Activated T-helper 9 cell treated with anti-CD3 and anti-CD28 coated beads, Interleukin-2, amount 50 U/mL, for 16 hours (primary cell): ENCODE measurements around the gene PNPLA8.
"Not testable (repeated sequence)": the region's sequence is repeated elsewhere in the genome, so short reads cannot be mapped to it uniquely, and the experiment has no call there.

ENCODE experiments used
- DNase-seq: peaks from one replicate; pipeline ENCODE4 v3.0.0-alpha.2; 2020; ENCODE audit warnings: low read depth

The PNPLA8 gene, protein sequence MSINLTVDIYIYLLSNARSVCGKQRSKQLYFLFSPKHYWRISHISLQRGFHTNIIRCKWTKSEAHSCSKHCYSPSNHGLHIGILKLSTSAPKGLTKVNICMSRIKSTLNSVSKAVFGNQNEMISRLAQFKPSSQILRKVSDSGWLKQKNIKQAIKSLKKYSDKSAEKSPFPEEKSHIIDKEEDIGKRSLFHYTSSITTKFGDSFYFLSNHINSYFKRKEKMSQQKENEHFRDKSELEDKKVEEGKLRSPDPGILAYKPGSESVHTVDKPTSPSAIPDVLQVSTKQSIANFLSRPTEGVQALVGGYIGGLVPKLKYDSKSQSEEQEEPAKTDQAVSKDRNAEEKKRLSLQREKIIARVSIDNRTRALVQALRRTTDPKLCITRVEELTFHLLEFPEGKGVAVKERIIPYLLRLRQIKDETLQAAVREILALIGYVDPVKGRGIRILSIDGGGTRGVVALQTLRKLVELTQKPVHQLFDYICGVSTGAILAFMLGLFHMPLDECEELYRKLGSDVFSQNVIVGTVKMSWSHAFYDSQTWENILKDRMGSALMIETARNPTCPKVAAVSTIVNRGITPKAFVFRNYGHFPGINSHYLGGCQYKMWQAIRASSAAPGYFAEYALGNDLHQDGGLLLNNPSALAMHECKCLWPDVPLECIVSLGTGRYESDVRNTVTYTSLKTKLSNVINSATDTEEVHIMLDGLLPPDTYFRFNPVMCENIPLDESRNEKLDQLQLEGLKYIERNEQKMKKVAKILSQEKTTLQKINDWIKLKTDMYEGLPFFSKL

DNA sequence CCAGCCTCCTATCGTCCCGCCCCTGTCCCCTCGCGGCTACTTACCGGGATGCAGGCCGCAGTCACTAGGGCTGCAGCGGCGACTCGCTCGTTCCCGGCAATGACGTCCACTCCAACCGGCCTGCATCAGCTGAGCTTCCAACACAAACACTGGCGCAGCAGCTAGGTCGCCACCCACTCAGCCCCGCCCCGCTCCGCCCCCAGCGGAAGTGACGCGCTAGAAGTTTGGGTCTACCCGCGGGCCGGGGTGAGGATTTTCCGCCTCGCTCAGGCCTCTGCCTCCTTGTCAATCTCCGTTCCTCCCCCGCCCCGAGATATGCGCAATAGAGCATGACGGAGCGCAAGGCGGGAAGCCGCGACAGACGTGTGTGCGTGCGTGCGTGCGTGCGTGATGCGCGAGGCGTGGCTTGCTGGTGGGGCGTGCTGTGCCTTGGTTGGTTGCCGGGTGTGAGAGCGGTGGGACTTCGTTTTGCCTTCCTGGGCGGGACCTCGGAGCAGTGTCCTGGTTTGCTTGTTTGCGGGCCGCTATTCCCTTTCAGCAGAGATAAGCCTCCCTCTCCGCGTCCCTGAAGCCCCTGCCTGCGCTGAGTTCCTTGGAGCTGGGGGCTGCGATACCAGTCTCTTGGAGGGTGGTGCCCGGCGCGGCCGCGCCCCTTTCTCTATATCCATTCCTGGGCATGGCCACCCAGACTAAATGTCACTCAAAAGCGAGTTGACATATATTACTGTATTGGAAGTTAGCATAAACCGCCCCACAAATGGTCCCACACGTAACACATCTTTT lies at the start of gene PNPLA8:
TSS of gene PNPLA8 (minus strand) at position 151 of the 783 bp plus-strand sequence. CDS start 10,644 bp downstream, outside the sequence.
- DNase-seq, result peak; percentile 100

GRCh38 chr7:108575156-108575555 lies 49.2 kb upstream of the PNPLA8 start:
- DNase-seq, result no peak

DNA sequence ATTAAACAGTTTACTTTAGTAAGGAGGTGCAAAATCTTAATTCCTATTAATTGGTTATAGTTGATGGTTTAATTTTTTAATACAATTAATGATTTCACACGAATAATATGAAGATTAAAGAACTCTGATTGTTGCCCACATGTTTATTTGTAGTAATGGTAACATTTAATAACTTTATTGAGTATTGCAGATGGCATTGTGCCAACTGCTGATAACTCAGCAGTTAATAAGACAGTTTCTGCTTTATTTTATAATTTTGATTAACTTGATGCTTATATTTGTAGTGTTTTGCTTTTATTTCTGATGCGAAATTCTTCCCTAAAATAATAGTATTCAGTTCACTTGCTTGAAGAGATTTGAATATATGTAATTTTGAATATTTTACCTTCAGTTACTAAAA lies 46.5 kb upstream of the PNPLA8 start:
- no peak for DNase-seq

DNA sequence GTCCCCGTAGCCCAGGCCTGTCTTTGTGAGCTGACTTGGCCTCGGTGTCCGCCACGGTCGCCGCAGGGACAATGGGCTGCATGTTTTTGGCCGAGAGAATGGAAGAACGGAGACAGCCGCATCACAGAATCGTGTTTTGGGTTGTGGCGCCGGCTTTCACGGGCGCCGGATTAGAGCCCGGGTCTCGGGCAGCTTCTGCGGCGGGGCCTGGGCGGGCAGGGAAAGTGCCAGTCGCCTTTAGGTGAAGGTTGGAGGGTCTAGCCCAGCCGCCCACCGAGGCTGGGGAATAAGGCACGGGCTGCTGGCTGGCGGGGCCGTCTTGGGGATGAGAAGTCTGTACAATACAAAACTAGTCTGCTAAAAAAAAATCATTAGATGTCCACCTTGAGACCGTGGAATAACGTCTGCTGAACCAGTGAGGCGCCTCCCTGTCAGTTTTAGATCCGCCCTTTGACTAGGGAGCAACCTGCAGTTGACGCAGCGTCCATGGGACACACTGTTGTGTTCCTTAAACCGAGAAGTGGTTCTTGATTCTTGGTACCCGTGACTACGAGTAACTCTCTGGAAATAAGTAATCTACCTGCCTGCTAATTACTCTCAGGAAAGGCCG lies 44.3 kb upstream of the PNPLA8 start:
- peak; percentile 29 for DNase-seq

DNA sequence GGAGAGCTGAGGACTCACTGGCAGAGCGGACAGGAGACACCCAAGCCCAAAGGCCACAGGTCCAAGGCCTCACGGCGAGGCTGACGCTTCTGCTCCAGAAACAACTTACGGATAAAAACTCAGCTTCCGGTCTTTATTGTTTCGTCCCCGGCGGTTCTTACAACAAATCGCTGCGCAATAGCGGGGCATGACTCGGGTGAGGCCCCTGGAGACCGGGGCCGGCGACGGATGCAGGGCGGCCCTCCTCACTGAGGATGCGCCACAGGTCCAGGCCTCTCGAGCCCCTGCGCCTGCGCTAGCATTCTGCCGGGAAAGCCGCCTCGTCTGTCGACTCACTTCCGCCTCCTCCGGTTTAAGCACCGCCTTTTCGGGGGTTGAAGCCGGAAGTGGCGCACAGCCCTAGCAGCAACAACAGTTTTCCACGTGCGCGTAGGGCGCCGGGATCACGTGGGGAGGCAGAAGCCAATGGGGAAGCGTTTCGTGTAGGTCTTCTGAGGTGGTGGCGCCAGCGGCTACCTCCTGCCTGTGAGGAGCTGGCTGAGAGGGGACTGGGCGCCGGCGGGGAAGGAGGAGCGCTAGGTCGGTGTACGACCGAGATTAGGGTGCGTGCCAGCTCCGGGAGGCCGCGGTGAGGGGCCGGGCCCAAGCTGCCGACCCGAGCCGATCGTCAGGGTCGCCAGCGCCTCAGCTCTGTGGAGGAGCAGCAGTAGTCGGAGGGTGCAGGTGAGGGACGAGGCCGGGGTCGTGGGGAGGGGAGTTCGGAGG lies 43.6 kb upstream of the PNPLA8 start, which contains the start of the genes DNAJB9 and THAP5:
TSS of gene DNAJB9 (plus strand) at position 494 of the 765 bp plus-strand sequence. CDS start 1,853 bp downstream, outside the sequence.
TSS of gene THAP5 (minus strand) at position 326 of the 765 bp plus-strand sequence. CDS start at position 189, 137 bp downstream.
- peak; percentile 99 for DNase-seq

- DNase-seq, result no peak
Measured at GRCh38 chr7:108568801-108569380, 43.0 kb upstream of the PNPLA8 start.

GRCh38 chr7:108565987-108566386 lies 40.1 kb upstream of the PNPLA8 start:
- DNase-seq, result no peak

DNA sequence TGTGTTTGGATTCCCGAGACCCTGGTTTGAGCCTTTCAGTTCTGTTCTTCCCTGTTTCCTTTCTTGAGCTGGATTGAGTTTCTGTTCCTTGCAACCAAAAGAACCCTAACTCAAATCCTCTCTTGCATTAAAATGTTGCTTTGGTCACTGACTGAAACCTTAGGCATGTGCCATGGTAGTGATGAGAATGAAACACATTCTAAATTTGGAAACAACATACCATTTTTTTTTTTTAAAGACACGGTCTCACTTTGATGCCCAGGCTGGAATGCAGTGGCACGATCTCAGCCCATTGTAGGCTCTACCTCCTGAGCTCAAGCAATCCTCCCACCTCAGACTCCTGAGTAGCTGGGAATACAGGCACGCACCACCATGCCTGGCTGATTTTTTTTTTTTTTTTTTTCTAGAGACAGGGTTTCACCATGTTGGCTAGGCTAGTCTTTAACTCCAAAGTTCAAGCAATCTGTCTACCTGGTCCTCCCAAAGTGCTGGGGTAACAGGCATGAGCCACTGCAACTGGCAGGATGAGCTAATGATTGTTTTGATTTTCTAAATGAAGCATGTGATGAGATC lies 35.2 kb upstream of the PNPLA8 start:
- DNase-seq, result no peak

DNA sequence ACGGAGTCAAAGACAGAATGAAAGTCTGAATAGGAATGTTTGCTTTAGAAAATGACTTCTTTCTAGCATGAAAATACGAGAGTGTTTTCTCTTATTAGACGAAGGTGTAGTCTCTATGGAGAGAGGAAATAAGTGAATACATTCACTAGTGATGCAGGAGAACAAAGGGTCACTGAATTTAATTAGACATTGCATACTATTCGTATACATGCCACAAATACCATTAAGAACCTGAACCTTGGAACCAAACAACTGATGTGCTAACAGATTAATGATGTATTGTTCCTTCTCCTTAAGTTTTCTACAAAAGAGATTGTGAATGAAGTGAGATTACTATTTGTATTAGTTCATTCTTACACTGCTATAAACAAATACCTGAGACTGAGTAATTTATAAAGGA lies 33.3 kb upstream of the PNPLA8 start:
- DNase-seq, result no peak

DNA sequence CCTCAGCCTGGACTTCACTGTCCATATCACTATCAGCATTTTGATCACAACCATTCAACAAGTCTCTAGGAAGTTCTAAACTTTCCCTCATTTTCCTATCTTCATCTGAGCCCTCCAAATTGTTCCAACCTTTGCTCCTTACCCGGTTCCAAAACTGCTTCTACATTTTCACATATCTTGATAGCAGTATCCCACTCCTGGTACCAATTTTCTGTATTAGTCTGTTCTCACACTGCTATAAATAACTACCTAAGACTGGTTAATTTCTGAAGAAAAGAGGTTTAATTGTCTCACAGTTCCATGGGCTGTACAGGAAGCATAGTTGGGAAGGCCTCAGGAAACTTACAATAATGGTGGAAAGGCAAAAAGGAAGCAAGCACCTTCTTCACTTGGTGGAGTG lies 31.7 kb upstream of the PNPLA8 start:
- DNase-seq, result no peak

DNA sequence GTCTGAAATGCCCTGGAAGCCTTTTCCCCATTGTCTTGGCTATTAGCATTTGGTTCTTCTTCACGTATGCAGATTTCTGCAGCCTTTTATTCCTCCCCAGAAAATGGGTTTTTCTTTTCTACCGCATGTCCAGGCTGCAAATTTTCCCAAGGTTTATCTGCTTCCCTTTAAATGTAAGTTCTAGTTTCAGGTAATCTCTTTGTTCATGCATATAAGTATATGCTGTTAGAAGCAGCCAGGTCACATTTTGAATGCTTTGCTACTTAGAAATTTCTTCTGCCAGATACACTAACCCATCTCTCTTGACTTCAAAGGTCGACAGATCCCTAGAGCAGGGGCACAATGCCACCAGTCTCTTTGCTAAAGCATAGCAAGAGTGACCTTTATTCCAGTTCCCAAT lies 31.3 kb upstream of the PNPLA8 start:
- DNase-seq, result no peak

DNA sequence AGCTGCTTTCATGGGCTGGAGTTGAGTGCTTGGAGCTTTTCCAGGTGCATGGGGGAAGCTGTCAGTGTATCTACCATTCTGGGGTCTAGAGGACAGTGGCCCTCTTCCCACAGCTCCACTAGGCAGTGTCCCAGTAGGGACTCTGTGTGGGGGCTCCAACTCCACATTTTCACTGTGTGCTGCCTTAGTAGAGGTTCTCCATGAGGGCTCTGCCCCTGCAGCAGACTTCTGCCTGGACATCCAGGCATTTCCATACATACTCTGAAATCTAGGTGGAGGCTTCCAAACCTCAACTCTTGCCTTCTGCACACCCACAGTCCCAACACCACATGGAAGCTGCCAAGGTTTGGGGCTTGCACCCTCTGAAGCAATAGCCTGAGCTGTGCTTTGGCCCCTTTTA lies 30.7 kb upstream of the PNPLA8 start:
- not testable (repeated sequence) for DNase-seq

DNA sequence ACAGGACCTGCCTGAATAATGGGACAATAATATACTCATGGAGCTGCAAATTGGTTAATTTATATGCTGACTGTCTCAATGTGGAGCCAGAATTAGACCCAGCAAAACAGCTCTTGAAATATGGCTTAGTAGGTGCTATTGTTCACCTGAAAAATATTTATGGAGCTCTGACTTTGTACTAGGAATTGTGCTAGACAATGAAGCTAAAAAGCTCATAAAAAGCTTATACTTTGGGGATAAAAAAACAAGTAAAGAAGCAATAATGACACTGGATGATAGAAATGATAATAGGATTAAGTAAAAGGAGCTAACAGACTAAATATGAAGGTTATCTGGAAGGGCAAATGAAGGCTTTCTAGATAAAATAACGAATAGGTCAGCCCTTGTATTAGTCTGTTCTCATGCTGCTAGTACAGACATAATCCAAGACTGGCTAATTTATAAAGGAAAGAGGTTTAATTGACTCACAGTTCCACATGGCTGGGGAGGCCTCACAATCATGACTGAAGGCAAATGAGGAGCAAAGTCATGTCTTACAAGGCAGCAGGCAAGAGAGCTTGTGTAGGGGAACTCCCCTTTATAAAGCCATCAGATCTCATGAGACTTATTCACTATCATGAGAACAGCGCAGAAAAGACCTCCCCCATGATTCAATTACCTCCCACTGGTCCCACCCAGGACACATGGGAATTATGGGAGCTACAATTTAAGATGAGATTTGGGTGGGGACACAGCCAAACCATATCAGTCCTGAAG lies 22.4 kb upstream of the PNPLA8 start:
- not testable (repeated sequence) for DNase-seq

DNA sequence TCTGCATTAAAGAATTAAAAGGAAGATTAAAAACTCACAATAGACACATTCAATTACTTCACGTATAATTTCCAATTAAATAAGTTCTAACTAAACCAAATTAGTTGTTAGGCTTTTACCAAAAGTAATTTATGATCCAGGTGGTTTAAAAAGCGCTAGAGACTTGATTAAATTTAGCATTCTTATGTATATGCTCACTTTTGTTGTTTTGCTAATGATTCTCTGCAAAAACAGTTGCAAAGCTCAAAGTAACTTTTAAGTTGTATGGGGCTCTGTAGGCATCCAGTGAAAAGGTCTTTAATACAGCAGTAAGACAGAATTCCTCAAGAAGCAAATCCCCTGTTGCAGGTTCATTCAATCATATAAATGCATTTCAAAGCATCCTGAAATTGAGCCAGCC lies 15.5 kb upstream of the PNPLA8 start:
- no peak for DNase-seq

- DNase-seq, result not testable (repeated sequence)
Measured at GRCh38 chr7:108538685-108539084, 12.8 kb upstream of the PNPLA8 start.

- DNase-seq, result not testable (repeated sequence)
Measured at GRCh38 chr7:108538236-108538635, 12.3 kb upstream of the PNPLA8 start.

GRCh38 chr7:108537229-108537628 lies 11.3 kb upstream of the PNPLA8 start:
- no peak for DNase-seq

DNA sequence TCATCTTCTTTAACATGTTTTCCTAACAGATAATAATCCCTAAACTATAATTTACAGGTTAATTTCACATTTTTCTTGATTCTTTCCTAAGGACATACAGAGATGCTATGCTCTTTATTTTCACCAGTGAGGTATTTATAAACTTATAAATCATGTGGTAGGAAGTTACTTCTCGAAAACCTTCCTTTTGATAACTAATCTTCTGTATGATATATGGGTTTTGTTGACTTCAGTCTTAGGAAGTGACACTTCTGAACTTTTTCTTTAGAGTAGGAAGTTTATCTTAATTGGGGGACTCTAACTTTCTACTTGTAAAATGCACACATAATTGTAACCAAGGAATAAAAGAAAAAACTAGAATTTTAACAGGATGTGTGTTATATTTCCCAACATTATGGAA lies 9.8 kb upstream of the PNPLA8 start:
- DNase-seq, result no peak

- no peak for DNase-seq
Measured at GRCh38 chr7:108535257-108535656, 9.3 kb upstream of the PNPLA8 start.
